B cell (primary cell): Measurements from ENCODE around the gene CSTF1. TPM values are rescaled to one million over a fixed set of nuclear protein-coding genes. Genes with fewer than 3 reads are reported as not detected.

Experiments
- ATAC-seq: fragments of 200-7000 bp; cut with Tn5 transposase; one replicate; pipeline ENCODE4 v1.10.0; 2021; ENCODE audit warnings: low read depth, mild to moderate bottlenecking, moderate number of reproducible peaks, moderate library complexity
- CTCF ChIA-PET: fragments of 350-600 bp; sonication (Branson Sonifier 250); formaldehyde crosslinking; loops from one replicate; lab custom pipeline; 2021; ENCODE audit warnings: antibody characterized with exemption, inconsistent platforms; lab: Charles Lee
- POLR2A ChIA-PET: fragments of 350-600 bp; sonication (Branson Sonifier 250); formaldehyde crosslinking; loops from one replicate; lab custom pipeline; 2021; ENCODE audit warnings: antibody characterized with exemption; lab: Charles Lee
- DNase-seq: peaks from one replicate; pipeline ENCODE4 v3.0.0; 2013
- H2AFZ ChIP-seq: 2 replicates; pipeline ENCODE4 v1.6.1; 2012; ENCODE audit warnings: mild to moderate bottlenecking, low read depth, low read length; ENCODE audit not compliant: insufficient read depth, poor library complexity, severe bottlenecking
- H3K27ac ChIP-seq, 2 donors: 1 replicate in 1 of 2; 2 replicates in 1 of 2; pipeline ENCODE4 v1.5.1; 2012 to 2013; ENCODE audit warnings: low read length in 2 of 2, mild to moderate bottlenecking in 2 of 2, moderate library complexity in 1 of 2
- H3K27me3 ChIP-seq, 4 experiments: fragments of 200-600 bp in 1 of 4; sonication (generic) in 1 of 4; replicated peaks in 1 of 4; 1 replicate in 2 of 4; 2 replicates in 2 of 4; pipeline versions ENCODE4 v1.6.1 to v1.7.0; 2013 to 2016; ENCODE audit warnings: low read length in 3 of 4, mild to moderate bottlenecking in 2 of 4, mixed read lengths in 1 of 4, moderate library complexity in 1 of 4; ENCODE audit not compliant: insufficient read depth in 4 of 4, control insufficient read depth in 3 of 4; ENCODE audit errors: control extremely low read depth in 1 of 4
- H3K36me3 ChIP-seq, 2 experiments: replicated peaks in 1 of 2; 1 replicate in 1 of 2; 2 replicates in 1 of 2; pipeline versions ENCODE4 v1.6.1 to v1.7.1; 2013; ENCODE audit warnings: low read length in 1 of 2; ENCODE audit not compliant: insufficient read depth in 2 of 2, control insufficient read depth in 1 of 2; ENCODE audit errors: control extremely low read depth in 1 of 2, extremely low read depth in 1 of 2
- H3K4me1 ChIP-seq, 2 donors: fragments of 200-600 bp in 1 of 2; sonication (generic) in 1 of 2; 1 replicate in 1 of 2; 2 replicates in 1 of 2; pipeline versions ENCODE4 v1.5.1 to v1.6.1; 2013 to 2017; ENCODE audit warnings: low read length in 2 of 2; ENCODE audit not compliant: control insufficient read depth in 2 of 2, insufficient read depth in 2 of 2
- H3K4me2 ChIP-seq: replicated peaks from 2 replicates; pipeline ENCODE3; 2012; ENCODE audit warnings: mild to moderate bottlenecking, low read depth, low read length; ENCODE audit not compliant: poor library complexity, severe bottlenecking
- H3K4me3 ChIP-seq, 5 experiments: fragments of 200-600 bp in 1 of 5; sonication (generic) in 1 of 5; 1 replicate in 3 of 5; 2 replicates in 2 of 5; pipeline versions ENCODE4 v1.5.1 to v1.7.0; 2011 to 2016; ENCODE audit warnings: low read length in 4 of 5, mild to moderate bottlenecking in 4 of 5, low read depth in 2 of 5, control low read depth in 1 of 5, moderate library complexity in 1 of 5; ENCODE audit not compliant: insufficient read depth in 1 of 5; ENCODE audit errors: control extremely low read depth in 1 of 5, extremely low read depth in 1 of 5
- H3K79me2 ChIP-seq: fragments of 200-600 bp; sonication (generic); one replicate; pipeline ENCODE4 v1.6.0; 2016; ENCODE audit warnings: low read length; ENCODE audit not compliant: control insufficient read depth, insufficient read depth
- H3K9ac ChIP-seq: fragments of 200-600 bp; sonication (generic); 2 replicates; pipeline ENCODE4 v1.6.1; 2017; ENCODE audit warnings: mild to moderate bottlenecking, low read length, moderate library complexity
- H3K9me3 ChIP-seq, 3 donors: one replicate each; pipeline versions ENCODE4 v1.6.1 to v1.7.1; 2013; ENCODE audit warnings: low read length in 2 of 3; ENCODE audit not compliant: control insufficient read depth in 2 of 3, insufficient read depth in 1 of 3; ENCODE audit errors: control extremely low read depth in 1 of 3
- H4K20me1 ChIP-seq: 2 replicates; pipeline ENCODE4 v1.6.0; 2012; ENCODE audit warnings: mild to moderate bottlenecking, low read length; ENCODE audit not compliant: insufficient read depth, control insufficient read depth, poor library complexity, severe bottlenecking
- H3K27ac Mint-ChIP-seq: one replicate; pipeline ENCODE4 v1.8.0; 2021; ENCODE audit warnings: mixed read lengths
- H3K27me3 Mint-ChIP-seq: one replicate; pipeline ENCODE4 v1.8.0; 2021; ENCODE audit warnings: mixed read lengths
- H3K4me1 Mint-ChIP-seq: one replicate; pipeline ENCODE4 v1.8.0; 2021; ENCODE audit warnings: mixed read lengths
- H3K4me3 Mint-ChIP-seq: one replicate; pipeline ENCODE4 v1.8.0; 2021; ENCODE audit warnings: mixed read lengths
- H3K9me3 Mint-ChIP-seq: one replicate; pipeline ENCODE4 v1.8.0; 2022; ENCODE audit warnings: mixed read lengths; ENCODE audit not compliant: insufficient read depth
- CTCF ChIP-seq: fragments of 200-600 bp; IDR thresholded peaks from one replicate; pipeline ENCODE4 v1.8.0; 2022; ENCODE audit warnings: antibody characterized with exemption, mild to moderate bottlenecking
- EZH2 ChIP-seq: IDR thresholded peaks from 2 replicates; pipeline ENCODE4 v1.6.1; 2012; ENCODE audit warnings: borderline replicate concordance, low read depth, mild to moderate bottlenecking, moderate library complexity, low read length; ENCODE audit not compliant: insufficient read depth, poor library complexity, severe bottlenecking
- WGBS: methylation state at CpG from one replicate; pipeline ENCODE4 v1.1.5; 2013; ENCODE audit warnings: missing lambda C conversion rate; ENCODE audit not compliant: insufficient coverage; 5-methylcytosine and 5-hydroxymethylcytosine counted together
- intact Hi-C: fragments of 100-400 bp; cut with micrococcal nuclease; formaldehyde crosslinking; loops from one replicate; pipeline ENCODE4 v1.10.0; 2022
- polyA plus RNA-seq: library from polyadenylated mRNA; depleted of rRNA; stranded (reverse); fragments of >200 nt; gene quantifications from 2 replicates; pipeline ENCODE4 v1.2.3, GENCODE V29; 2012
- total RNA-seq, 2 donors: library from RNA; stranded (reverse); fragments of 120-200 nt in 1 of 2; gene quantifications; 1 replicate in 1 of 2; 2 replicates in 1 of 2; pipeline versions ENCODE4 v1.2.3 to v1.2.4, GENCODE V29; 2013 to 2022

Gene CSTF1
- total and polyA plus RNA-seq, 2 donors (not counting 1 experiment from before 2014, with no cell fraction given) = 18.3 to 33.8 TPM

DNA sequence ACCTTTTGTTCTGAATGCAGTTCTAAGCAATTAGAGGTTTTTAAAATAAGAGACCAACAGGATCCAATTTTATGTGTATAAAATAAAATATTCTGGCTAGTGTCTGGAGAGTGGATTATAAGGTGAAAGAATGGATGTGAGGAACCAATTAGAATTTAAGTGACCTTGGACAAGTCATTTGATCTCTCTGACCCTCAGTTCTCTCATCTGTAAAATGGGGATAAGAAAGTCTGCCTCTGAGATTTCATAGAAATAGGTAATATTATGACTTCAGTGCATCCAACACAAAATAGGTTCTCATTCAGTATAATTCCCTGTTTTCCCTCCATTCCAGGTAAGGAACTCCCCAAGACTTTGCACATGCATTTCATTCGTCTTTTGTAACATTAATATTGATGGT, 38.5 kb downstream of the CSTF1 start:
- CTCF ChIA-PET = no interaction called here
- Histone ChIP-seq H3K36me3 (no peaks in the 10 kb centered on the region), H3K27ac (no peak overlapping the region), H3K4me3 (no peak overlapping the region), H4K20me1 (no peaks in the 10 kb centered on the region), H3K9me3 (peaks cover 0 to 1% (median 0%) of the 10 kb centered on the region in 3 donors), H3K9ac (no peak overlapping the region), H3K4me2 (no peak overlapping the region), H3K4me1 (peaks cover 13 to 27% of the 10 kb centered on the region in 2 donors), H3K79me2 (no peaks in the 10 kb centered on the region), H3K27me3 (peaks cover 0 to 12% (median 3%) of the 10 kb centered on the region in 4 experiments), H2AFZ (no peak overlapping the region)
- no peak for TF ChIP-seq CTCF
- ATAC-seq (no peak), DNase-seq (no peak)
- intact Hi-C loops = no loop called here
- no peak overlapping the region for H3K27ac Mint-ChIP-seq
- peaks cover 7% of the 10 kb centered on the region for H3K27me3 Mint-ChIP-seq
- no peak overlapping the region for H3K4me3 Mint-ChIP-seq
- H3K9me3 Mint-ChIP-seq = no peaks in the 10 kb centered on the region
- WGBS = 100% methylated on average over 1 of the region's 1 CpG
- peaks cover 33% of the 10 kb centered on the region for H3K4me1 Mint-ChIP-seq
- POLR2A ChIA-PET = no interaction called here

- Histone ChIP-seq H2AFZ (no peak overlapping the region), H3K79me2 (no peaks in the 10 kb centered on the region), H3K4me1 (peaks cover 13 to 27% of the 10 kb centered on the region in 2 donors), H3K36me3 (no peaks in the 10 kb centered on the region), H3K4me3 (no peak overlapping the region), H4K20me1 (no peaks in the 10 kb centered on the region), H3K27me3 (peaks cover 0 to 6% (median 2%) of the 10 kb centered on the region in 4 experiments), H3K9ac (no peak overlapping the region), H3K4me2 (no peak overlapping the region), H3K27ac (no peak overlapping the region), H3K9me3 (peaks cover 0 to 1% (median 0%) of the 10 kb centered on the region in 3 donors)
- no peak overlapping the region for H3K27ac Mint-ChIP-seq
- TF ChIP-seq CTCF = no peak
- TF ChIP-seq EZH2 = no peak
- peaks cover 5% of the 10 kb centered on the region for H3K27me3 Mint-ChIP-seq
- ChIA-PET POLR2A (no interaction called here), CTCF (interaction anchor here (0.7 kb wide), 1 partner anchor 249 kb away, joined by 4 read pairs; no protein-coding TSS in a partner anchor)
- no peak overlapping the region for H3K4me3 Mint-ChIP-seq
- DNase-seq (no peak), ATAC-seq (no peak)
- intact Hi-C loops = no loop called here
- WGBS = 100% methylated on average over 1 of the region's 3 CpGs
- H3K4me1 Mint-ChIP-seq = peaks cover 33% of the 10 kb centered on the region
- H3K9me3 Mint-ChIP-seq = no peaks in the 10 kb centered on the region
Measured at GRCh38 chr20:56431471-56431870, 39.0 kb downstream of the CSTF1 start.
